Choroid plexus epithelial cell (primary cell): ENCODE data around the gene CNOT6.

Experiments
- DNase-seq: peaks from one replicate; pipeline ENCODE4 v3.0.0-alpha.2; 2010; ENCODE audit warnings: low read depth
- H3K4me3 ChIP-seq: 2 replicates; pipeline ENCODE4 v1.5.1; 2011; ENCODE audit warnings: low read depth, mild to moderate bottlenecking, control low read depth, low read length, moderate library complexity
- TF ChIP-seq, protein P1 (sequence below): conservative IDR thresholded peaks from 2 replicates; pipeline ENCODE4 v1.5.1; 2011; ENCODE audit warnings: low read depth, mild to moderate bottlenecking, control low read depth, inconsistent platforms, low read length, moderate library complexity

Gene CNOT6

GRCh38 chr5:180553530-180553929 lies 59.4 kb downstream of the CNOT6 start:
- no peak overlapping the region for H3K4me3 ChIP-seq
- TF ChIP-seq, protein P1, sequence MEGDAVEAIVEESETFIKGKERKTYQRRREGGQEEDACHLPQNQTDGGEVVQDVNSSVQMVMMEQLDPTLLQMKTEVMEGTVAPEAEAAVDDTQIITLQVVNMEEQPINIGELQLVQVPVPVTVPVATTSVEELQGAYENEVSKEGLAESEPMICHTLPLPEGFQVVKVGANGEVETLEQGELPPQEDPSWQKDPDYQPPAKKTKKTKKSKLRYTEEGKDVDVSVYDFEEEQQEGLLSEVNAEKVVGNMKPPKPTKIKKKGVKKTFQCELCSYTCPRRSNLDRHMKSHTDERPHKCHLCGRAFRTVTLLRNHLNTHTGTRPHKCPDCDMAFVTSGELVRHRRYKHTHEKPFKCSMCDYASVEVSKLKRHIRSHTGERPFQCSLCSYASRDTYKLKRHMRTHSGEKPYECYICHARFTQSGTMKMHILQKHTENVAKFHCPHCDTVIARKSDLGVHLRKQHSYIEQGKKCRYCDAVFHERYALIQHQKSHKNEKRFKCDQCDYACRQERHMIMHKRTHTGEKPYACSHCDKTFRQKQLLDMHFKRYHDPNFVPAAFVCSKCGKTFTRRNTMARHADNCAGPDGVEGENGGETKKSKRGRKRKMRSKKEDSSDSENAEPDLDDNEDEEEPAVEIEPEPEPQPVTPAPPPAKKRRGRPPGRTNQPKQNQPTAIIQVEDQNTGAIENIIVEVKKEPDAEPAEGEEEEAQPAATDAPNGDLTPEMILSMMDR, result no peak
- no peak for DNase-seq

DNA sequence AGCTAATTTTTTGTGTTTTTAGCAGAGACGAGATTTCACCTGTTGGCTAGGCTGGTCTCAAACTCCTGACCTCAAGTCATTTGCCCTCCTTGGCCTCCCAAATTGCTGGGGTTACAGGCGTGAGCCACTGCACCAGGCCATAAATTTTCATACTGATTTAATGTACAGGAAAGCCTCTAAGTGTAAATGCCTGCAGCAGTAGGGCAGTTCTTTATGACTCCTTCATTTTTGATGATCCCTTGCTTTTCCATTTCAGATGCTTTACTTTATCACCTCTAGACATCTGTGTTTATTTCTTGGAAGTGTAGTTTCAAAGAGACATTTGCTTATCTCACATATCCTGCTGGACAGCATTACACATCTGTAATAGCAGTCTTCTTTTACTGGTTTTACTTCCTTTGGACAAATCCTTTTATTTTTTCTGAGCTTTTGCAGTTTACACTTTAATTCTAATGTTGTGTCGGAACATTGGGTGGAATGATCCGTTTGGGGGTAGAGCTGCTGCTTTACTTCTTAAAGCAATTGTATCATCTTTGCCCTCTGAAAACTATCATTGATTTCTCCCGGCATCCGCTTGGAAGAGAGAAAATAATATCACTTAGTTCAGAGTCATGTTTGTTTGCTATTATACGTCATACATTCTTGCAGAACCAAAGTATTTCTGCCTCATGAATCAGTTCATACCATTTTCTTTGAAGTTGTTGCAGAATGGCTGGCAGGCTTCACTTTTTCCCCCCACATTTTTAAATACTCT lies 61.2 kb downstream of the CNOT6 start:
- TF ChIP-seq, protein P1, result no peak
- DNase-seq, result peak; percentile 85

GRCh38 chr5:180557217-180557809 lies 63.1 kb downstream of the CNOT6 start:
- TF ChIP-seq, protein P1, result no peak
- H3K4me3 ChIP-seq, result no peak overlapping the region
- no peak for DNase-seq

More for the DNA sequence above, 61.2 kb downstream of the CNOT6 start:
- no peak overlapping the region for H3K4me3 ChIP-seq

DNA sequence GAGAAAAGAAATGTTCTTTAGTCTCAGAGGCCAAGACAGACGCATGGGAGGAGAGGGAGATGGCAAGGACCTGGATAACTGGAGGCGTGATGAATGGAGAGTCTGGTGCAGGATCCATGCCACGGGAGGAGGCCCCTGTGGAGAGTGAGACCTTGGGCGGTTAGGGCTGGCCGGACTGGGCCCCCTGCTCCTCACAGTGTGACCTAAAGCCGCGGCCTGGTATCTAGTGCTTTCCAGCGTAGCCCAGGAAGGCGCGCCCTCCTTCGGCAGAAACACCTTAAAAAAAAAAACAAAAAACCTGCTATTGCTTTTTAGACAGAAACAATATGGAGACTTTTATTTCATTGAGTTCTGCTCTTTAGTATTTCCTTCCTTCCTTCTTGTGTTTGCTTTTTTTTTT lies 64.1 kb downstream of the CNOT6 start:
- H3K4me3 ChIP-seq, result no peak overlapping the region
- TF ChIP-seq, protein P1, result no peak
- no peak for DNase-seq

DNA sequence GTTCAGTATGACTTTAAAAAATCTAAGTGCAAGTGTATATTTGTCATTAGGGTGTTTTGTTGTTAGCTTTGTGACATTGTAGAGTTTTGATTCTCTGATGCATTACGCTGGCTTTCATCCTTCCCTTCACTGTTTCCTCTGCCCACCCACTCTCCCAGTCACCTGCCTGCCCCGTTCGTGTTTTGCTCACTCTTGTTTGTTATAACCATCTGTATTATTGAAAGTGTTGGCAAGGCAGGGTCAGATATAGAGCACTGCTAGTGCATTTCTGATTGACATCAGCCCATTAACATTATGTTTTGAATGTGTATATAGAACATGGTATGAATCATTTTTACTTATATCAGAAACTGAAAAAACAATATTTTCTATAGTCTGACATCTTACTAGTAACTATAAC lies 69.8 kb downstream of the CNOT6 start:
- H3K4me3 ChIP-seq, result no peak overlapping the region
- no peak for DNase-seq
- TF ChIP-seq, protein P1, result no peak

DNA sequence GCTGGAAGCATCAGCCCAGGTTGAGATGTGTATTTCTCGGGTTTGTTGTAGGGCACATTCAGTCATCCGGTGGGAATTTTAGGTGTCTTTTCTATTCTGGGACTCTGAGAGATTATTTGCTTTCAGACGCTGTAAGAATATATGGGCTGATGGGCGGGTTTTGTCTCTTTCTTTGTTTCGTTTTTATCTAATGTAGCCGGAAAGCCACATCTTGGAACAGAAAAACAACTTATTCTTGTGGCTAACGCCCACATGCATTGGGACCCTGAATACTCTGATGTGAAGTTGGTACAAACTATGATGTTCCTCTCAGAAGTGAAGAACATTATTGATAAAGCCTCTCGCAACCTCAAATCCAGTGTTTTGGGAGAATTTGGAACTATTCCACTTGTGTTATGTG lies 74.7 kb downstream of the CNOT6 start:
- H3K4me3 ChIP-seq, result no peak overlapping the region
- no peak for DNase-seq
- TF ChIP-seq, protein P1, result no peak

- TF ChIP-seq, protein P1, result no peak
- H3K4me3 ChIP-seq, result no peak overlapping the region
- no peak for DNase-seq
These were observed 81.4 kb downstream of the CNOT6 start for GRCh38 chr5:180575571-180575970.
